Urothelium cell line (cell line): ENCODE data around the gene SH3BP4.

Experiments used
- DNase-seq: peaks from one replicate; pipeline ENCODE4 v3.0.0; 2011; ENCODE audit warnings: low spot score, mixed read lengths
- FAIRE-seq: peaks from 2 replicates; lab custom pipeline; 2011; peaks lifted over from hg19 to GRCh38; lab: Jason Lieb, UNC

The SH3BP4 gene, protein sequence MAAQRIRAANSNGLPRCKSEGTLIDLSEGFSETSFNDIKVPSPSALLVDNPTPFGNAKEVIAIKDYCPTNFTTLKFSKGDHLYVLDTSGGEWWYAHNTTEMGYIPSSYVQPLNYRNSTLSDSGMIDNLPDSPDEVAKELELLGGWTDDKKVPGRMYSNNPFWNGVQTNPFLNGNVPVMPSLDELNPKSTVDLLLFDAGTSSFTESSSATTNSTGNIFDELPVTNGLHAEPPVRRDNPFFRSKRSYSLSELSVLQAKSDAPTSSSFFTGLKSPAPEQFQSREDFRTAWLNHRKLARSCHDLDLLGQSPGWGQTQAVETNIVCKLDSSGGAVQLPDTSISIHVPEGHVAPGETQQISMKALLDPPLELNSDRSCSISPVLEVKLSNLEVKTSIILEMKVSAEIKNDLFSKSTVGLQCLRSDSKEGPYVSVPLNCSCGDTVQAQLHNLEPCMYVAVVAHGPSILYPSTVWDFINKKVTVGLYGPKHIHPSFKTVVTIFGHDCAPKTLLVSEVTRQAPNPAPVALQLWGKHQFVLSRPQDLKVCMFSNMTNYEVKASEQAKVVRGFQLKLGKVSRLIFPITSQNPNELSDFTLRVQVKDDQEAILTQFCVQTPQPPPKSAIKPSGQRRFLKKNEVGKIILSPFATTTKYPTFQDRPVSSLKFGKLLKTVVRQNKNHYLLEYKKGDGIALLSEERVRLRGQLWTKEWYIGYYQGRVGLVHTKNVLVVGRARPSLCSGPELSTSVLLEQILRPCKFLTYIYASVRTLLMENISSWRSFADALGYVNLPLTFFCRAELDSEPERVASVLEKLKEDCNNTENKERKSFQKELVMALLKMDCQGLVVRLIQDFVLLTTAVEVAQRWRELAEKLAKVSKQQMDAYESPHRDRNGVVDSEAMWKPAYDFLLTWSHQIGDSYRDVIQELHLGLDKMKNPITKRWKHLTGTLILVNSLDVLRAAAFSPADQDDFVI

GRCh38 chr2:234951664-234952269 lies at the start of gene SH3BP4:
Gene SH3BP4, plus strand, starts transcription at chr2:234952017. Its CDS starts 82,986 bp downstream, at chr2:235035003.
- FAIRE-seq (no peak), DNase-seq (peak; percentile 96)

GRCh38 chr2:234904785-234905184 lies 47.0 kb upstream of the SH3BP4 start:
- FAIRE-seq = no peak
- no peak for DNase-seq

DNA sequence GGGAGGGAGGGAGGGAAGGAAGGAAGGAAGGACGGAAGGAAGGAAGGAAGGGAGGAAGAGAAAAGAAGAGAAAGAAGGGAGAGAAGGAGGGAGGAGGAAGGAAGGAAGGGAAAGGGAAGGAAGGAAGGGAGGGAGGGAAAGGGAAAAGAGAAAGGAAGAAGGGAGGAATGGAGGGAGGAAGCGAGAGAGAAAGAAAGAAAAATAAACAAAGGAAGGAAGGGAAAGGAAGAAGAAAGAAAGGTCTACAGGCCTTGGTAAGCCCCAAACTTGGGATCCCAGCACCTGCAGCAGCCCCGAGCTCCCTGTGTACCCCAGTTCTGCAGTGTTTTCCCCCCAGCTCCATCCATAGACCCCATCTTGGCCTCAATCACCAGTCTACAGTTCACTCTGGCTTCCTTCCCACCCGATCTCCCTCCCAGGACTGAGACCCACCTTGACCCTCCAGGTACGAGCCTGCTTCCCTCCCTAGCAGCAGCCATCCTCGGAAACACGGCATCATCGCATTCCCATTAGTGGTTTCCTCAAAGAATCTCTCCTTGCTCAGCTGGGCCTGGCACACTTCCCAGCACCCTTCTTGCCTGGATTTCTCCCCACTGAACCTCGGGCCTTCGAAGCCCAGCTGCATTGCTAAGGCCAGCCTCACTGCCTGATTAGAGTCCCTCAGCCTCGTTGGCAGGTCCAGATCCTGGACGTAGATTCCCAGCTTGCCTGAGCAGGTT lies 46.1 kb upstream of the SH3BP4 start:
- FAIRE-seq (no peak), DNase-seq (peak; percentile 20)

GRCh38 chr2:234910186-234910679 lies 41.6 kb upstream of the SH3BP4 start:
- DNase-seq (no peak), FAIRE-seq (no peak)

DNA sequence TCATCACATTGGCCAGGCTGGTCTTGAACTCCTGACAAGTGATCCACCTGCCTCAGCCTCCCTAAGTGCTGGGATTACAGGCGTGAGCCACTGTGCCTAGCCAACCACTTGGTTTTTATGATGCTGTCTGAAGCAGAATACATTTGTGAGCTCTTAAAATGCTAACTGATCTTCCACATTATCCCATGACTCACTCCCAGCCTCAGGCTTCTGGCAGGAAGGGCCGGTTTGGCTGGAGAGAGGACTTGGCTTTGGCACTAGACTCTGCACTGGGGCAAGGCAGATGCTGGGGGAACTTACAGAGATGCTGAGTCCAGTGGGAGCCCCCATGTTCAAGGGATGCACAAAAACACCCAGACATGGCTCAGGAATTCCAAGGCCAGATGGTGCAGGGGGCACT lies 40.5 kb upstream of the SH3BP4 start:
- DNase-seq (no peak), FAIRE-seq (no peak)

DNA sequence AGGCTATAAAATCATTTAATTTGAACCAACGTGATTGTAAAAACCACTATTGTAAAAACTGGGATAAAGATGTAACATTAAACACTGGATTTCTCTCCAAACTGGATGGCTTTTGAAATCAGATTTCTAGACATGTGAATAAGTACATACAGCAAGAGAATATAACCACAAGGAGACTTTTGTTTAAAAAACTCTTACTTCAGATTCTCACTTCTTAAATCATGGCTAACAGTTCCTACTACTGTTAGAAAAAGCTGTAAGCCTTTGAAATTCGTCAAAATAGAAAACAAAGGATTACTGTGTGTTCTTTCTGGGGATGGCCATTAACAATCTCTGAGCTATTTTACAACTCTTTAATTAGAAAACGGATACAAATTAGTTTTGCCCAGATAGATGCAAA lies 39.4 kb upstream of the SH3BP4 start:
- no peak for DNase-seq
- FAIRE-seq = no peak

DNA sequence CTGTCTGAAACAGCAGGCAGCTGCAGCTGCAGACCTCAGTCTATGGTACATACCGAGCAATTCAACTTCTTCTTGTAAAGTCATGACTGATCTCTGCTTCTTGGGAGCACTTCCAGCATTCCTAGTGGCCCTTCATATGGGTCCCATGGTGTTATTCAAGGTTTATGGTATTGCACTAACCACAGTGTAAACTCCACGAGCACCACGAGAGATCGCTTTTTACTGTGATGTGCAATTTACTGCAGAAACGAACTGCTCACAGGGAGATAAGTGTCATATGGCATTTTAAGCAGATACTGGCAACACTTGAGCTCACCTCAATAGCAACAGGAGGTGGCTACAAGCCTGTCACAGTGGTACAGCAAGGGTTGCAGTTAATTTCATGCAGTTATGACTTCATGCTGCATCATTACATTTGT lies 38.6 kb upstream of the SH3BP4 start:
- DNase-seq (no peak), FAIRE-seq (no peak)

DNA sequence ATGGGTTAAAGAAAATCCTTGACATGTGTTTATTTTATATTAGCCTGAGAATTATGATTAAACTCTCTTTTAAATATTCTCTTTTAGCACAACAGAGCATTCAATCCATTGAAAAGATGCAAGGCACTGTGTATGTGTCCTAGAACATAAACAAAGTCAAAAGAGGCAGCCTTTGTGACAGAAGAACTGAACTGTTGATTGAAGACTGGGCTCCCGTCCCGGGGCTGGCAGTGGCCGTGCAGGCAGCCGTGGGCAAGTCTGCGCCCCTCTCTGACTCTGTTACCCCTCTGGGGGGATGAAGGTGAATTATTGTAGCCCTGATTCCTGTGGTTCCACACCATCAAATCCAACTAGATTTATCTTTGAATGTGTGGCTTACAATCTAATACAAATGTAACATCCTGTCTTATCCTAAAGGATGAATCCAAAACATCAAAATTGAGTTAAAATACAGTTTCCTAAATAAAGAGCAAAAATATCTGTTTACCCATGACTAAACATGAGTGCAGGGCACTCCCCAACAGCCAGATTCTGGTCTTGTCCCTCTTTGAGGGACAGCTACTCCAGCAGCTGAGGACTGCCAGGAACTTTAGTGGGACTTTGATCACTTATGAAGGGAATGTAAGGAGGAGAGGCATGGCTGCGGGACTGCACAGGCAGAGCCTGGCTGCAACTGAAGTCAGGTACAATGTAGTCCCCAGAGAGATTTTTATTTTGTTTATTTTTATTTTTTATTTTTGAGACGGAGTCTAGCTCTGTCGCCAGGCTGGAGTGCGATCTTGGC lies 37.3 kb upstream of the SH3BP4 start:
- DNase-seq (no peak), FAIRE-seq (no peak)

GRCh38 chr2:234916674-234917073 lies 35.1 kb upstream of the SH3BP4 start:
- FAIRE-seq = no peak

DNA sequence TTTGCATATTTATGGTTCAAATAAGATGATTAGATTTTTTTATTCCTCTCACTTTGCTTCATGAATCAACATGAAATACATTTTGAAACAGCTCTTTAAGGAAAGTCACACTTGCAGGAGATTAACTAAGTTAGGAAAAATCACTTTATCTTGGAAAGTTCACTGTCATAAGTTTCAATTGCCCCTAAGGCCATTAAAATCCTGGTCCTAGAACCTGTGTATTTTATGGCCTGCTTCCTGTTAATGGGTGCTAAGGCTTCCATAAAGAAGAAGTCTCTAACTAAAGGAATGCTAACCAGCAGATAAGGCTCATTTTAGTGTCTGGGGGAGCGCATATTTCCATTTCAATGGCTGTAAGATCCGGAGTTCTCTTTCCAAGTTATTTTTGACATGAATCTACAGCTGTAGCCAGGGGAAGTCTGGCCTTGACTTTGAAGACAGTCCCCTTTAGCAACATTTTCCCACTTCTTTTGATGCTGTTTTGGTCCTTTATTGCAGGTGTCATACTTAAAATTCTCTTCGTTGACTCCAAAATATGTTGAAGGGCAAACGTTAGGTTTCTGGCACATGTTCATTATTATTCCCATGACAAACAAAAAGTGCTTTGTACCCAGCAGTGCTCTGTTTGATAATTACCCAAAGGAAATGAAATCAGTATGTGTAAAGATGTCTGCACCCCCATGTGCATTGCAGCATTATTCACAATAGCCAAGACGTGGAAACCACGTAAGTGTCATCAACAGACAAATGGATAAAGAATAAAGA lies 34.4 kb upstream of the SH3BP4 start:
- no peak for FAIRE-seq
- no peak for DNase-seq

More at GRCh38 chr2:234916674-234917073, 35.1 kb upstream of the SH3BP4 start:
- no peak for DNase-seq

- peak; percentile 18 for DNase-seq
- no peak for FAIRE-seq
These were observed 32.1 kb upstream of the SH3BP4 start for GRCh38 chr2:234919711-234920110.

DNA sequence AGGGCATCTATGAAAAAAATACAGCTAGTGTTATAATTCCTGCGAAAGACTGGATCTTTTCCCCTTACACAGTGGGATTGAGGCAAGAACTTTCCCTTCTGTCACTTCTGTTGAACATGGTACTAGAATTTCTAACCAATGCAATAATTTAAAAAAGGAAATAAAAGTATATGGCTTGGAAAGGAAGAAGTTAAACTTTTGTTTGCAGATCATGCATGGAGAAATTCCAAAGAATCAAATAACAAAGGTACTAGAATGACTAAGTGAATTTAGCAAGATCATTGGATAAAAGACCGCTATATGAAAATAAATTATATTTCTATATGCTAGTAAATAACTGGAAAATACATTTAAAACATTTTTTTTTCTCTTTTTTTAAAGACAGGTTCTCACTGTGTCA lies 31.0 kb upstream of the SH3BP4 start:
- FAIRE-seq = no peak
- no peak for DNase-seq

GRCh38 chr2:234929002-234929401 lies 22.8 kb upstream of the SH3BP4 start:
- DNase-seq = no peak
- FAIRE-seq = no peak

- no peak for DNase-seq
- no peak for FAIRE-seq
These were observed 21.4 kb upstream of the SH3BP4 start for GRCh38 chr2:234930397-234930796.

GRCh38 chr2:234931371-234931770 lies 20.4 kb upstream of the SH3BP4 start:
- DNase-seq (no peak), FAIRE-seq (no peak)

- no peak for DNase-seq
- no peak for FAIRE-seq
These were observed 19.1 kb upstream of the SH3BP4 start for GRCh38 chr2:234932591-234933168.

GRCh38 chr2:234935311-234935710 lies 16.5 kb upstream of the SH3BP4 start:
- DNase-seq = no peak
- no peak for FAIRE-seq

DNA sequence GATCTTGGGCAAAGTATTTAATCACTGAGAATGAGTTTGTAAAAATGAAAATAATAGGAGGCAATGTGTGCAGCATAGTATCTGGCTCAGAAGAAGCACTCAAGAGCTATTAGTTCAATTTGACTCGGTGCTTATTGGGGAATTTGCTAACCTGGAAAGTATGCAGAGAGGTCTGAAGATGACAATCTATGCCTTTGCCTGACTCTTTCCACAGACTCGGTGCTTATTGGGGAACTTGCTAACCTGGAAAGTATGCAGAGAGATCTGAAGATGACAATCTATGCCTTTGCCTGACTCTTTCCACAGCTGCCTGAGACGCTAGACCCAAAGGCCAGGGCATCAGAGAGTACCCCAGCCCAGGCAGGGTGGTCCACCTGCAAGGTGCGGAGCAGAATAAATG lies 12.2 kb upstream of the SH3BP4 start:
- DNase-seq = no peak
- FAIRE-seq = no peak

DNA sequence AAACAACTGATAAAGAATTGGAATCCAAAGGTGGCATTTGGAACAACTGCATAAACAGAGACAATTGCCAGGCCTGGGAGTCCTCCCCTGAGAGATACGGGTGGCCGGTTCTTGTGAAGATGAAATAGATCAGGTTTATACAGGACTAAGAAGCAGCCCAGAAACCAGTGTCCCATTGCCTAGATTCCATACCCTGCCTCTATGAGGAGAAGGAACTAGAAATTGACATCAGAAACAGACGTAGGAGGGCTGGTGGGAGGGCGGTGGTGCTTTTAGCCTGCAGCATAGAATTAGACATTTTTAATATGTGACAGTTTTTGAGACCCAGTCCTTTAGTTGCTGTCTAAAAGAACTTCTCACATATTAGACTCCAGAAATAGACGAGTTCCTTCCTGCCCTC lies 11.8 kb upstream of the SH3BP4 start:
- FAIRE-seq (no peak), DNase-seq (no peak)
